ENCODE measurements around the gene ADD3.

GRCh38 chr10:110149259-110149658, 141.5 kb downstream of the ADD3 start:
- TF ChIP-seq, protein P1, sequence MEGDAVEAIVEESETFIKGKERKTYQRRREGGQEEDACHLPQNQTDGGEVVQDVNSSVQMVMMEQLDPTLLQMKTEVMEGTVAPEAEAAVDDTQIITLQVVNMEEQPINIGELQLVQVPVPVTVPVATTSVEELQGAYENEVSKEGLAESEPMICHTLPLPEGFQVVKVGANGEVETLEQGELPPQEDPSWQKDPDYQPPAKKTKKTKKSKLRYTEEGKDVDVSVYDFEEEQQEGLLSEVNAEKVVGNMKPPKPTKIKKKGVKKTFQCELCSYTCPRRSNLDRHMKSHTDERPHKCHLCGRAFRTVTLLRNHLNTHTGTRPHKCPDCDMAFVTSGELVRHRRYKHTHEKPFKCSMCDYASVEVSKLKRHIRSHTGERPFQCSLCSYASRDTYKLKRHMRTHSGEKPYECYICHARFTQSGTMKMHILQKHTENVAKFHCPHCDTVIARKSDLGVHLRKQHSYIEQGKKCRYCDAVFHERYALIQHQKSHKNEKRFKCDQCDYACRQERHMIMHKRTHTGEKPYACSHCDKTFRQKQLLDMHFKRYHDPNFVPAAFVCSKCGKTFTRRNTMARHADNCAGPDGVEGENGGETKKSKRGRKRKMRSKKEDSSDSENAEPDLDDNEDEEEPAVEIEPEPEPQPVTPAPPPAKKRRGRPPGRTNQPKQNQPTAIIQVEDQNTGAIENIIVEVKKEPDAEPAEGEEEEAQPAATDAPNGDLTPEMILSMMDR (IDR thresholded peaks at IDR 0.05; ENCODE audit: low read length), result no peak
- TF ChIP-seq EZH2 (IDR thresholded peaks at IDR 0.05; ENCODE audit: borderline replicate concordance, low read length), result no peak
